GM12872 (cell line): ENCODE data around the gene C14orf132.
A peak's percentile ranks its signal among the peaks of the same experiment; 100 is the strongest.

Experiments
- TF ChIP-seq, protein P1 (sequence below): IDR thresholded peaks from 3 replicates; pipeline ENCODE4 v1.5.1; 2011; ENCODE audit warnings: low read depth, mild to moderate bottlenecking, low read length, moderate library complexity; ENCODE audit not compliant: insufficient read depth

Gene C14orf132

DNA sequence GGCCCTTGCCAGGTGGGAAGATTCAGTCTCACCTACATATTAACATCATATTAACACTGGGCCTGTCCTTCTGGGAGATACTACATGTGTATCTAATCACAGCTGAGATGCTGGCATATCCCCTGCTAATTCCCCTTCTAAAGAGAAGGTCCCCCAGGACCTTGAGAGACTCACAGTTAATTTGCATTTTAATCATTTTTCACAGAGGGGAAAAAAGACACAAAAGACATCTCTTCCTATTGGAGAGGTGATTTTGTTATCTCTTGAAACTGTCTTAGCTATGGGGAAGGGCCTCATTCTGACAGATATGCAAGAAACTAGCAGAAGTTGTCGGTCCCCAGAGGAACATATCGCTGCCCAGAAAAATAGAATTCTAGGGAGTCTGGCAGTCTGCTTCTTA lies 7.5 kb downstream of the C14orf132 start:
- TF ChIP-seq, protein P1, sequence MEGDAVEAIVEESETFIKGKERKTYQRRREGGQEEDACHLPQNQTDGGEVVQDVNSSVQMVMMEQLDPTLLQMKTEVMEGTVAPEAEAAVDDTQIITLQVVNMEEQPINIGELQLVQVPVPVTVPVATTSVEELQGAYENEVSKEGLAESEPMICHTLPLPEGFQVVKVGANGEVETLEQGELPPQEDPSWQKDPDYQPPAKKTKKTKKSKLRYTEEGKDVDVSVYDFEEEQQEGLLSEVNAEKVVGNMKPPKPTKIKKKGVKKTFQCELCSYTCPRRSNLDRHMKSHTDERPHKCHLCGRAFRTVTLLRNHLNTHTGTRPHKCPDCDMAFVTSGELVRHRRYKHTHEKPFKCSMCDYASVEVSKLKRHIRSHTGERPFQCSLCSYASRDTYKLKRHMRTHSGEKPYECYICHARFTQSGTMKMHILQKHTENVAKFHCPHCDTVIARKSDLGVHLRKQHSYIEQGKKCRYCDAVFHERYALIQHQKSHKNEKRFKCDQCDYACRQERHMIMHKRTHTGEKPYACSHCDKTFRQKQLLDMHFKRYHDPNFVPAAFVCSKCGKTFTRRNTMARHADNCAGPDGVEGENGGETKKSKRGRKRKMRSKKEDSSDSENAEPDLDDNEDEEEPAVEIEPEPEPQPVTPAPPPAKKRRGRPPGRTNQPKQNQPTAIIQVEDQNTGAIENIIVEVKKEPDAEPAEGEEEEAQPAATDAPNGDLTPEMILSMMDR, result no peak

DNA sequence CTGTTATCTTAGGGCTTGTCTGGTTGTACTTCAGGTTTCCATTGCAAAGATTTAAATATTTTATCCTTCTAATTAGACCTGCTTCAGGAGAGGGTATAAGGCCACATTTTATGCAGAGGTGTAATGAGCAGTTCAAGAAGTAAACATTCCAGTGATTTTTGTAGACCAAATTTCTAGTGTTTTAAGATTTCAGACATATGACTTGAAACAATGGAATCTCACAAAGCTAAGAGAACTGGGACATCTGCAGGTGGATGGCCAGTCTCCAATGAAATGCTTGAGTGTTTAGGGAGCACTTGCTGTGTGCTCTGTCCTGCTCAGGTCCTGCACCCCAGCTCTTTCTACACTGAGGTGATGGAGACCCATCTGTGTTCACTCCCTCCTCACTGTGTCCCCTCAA lies 7.9 kb downstream of the C14orf132 start:
- TF ChIP-seq, protein P1, result no peak

DNA sequence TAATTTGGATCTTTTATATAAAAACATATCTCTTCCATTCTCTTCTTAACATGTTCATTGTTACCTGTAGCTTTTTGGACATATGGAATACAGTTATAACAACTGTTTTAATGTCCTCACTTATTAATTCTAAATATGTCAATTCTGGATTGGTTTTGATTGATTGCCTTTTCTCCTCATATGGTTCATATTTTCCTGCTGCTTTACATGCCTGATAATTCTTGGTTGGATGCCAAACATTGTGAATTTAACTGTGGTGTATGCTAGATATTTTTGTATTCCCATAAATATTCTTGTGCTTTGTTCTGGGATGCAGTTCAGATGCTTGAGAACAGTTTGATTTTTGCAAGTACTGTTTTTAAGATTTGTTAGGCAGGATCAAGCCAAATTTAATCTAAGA lies 10.8 kb downstream of the C14orf132 start:
- TF ChIP-seq, protein P1, result no peak

DNA sequence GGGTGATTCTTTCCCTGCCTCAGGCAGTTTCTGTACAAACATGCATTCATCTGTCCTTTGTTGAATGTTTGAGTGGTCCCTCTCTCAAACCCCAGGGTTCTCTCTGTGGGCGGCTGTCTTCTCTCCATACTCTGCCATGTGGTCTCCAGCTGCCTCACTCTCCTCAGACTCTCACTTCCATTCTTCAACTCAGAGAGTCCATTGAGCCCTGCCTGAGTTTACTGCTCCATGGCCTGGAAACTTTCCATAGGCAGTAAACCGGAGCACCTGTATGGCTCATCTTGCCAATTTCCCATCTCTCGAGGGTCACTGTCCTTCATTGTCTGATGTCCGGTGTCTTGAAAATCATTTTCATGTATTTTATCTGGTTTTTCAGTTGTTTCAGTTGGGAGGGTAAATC lies 11.3 kb downstream of the C14orf132 start:
- TF ChIP-seq, protein P1, result no peak

DNA sequence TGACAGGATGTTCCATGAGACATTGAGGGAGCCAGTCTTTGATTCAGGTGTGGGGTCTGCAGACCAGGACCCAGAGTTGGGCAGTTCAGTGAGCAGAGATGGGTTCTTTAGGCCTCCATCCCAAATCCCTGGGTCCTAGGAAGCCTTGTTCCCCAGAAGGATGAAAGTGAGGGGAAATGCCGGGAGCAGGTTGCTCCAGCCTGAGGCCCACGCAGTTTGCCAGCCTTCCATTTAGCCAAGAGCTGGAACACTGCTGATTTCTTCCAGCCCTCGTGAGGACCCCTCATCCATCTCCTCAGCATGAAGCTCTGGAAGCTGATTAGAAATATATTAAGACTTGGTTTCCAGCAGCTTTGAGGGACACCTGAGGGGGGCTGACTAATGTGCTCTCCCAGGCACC lies 12.1 kb downstream of the C14orf132 start:
- TF ChIP-seq, protein P1, result no peak

DNA sequence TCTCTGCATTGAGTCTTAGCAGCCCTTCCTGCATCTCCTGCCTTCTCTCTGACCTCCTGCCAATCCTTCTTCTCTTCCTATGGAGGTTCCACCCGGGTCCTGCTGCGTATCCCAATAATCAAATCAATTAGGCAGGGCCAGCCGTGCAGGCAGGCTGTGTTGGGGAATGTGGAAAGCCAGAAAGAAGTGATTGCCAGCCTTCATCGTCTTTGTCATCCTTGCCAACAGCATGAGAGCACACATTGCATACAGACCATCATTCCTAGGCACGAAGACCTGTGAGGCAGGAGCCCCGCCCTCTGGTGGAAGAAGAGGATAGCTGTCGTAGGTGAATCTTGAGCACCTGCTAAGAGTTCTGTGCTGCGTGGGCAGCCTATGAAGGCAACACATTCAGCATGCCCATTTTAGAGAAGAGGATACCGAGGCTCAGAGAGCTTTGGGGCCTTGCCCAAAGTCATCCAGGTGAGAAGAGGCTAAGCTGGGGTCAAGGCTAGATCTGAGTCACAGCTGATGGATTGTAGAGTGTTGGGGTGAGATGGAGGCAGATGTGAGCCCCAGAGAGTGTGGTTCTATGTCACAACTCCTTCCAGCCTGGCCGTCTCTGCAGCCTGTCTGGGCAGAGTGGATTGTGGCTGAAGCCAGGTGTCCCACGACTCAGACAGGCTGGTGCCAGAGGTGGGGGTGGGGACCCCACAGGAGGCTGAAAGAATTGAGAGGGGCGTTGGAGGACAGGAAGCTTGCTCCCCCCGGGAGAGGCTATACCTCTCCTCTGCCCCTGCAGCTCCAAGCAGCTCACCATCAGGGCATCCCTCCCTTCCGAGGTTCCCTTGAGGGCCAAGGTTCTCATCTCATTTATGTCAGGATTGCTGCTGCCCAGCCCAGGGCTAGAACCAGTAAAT lies 12.7 kb downstream of the C14orf132 start:
- TF ChIP-seq, protein P1, result peak; percentile 72

DNA sequence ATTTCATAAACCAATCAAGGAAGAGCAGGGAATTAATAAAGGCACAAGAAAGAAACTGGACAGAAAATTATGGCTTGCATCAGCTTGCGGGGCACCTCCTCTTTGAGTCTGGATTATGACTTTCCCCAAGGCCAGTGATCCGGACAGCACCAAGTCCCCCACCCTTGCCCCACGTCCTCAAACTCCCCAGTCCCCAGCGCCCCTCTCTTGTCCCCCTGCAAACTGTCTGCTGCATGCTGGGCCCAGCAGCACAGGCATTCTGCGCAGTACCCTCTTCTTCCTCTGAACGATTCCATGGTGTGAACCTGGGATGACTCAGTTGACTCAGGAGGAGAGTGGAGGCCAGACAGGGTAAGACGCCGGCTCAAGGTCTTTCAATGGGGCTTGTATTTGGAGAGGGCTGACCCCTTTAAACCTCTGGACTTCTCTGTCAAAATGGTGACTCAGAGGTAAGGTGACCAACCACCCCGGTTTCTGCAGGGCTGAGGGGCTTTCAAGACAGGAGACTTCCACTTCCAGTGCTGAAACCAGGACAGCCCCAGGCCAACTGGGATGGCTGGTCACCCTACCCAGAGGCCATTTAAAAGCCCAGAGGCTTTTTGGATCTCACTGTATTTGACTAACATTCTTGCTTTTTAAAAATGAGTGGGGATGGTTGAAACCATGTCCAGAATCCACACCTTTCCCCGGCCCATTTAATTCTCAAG lies 13.5 kb downstream of the C14orf132 start:
- TF ChIP-seq, protein P1, result no peak
